SIG-M5 treated with dmso at 0.1 percent for 504 hours (cell line): ENCODE data around the gene PDZD4.

ENCODE experiments used
- DNase-seq: peaks from one replicate; lab custom pipeline; 2025; ENCODE audit not compliant: unreplicated experiment; lab: John Stamatoyannopoulos, UW

Gene PDZD4

DNA sequence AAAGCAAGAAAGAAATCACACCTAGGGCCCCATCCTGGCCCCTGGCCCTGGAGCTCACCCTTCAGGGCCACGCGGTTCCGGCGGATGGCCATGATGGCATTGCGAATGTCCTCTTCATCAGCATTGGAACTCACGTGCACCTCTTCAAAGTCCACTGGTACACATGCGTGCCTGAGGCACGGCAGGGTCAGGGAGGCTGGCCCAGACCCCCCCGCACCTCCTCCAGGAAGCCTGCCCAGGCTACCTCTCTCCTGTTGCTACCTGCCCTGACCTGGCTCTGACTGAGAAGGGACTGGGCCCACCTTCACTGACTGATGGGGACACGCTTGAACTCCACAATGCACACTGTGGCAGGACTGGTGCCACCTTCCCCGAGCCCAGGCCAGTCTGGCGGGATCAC is 40.7 kb downstream of the PDZD4 start:
- DNase-seq: no peak

DNA sequence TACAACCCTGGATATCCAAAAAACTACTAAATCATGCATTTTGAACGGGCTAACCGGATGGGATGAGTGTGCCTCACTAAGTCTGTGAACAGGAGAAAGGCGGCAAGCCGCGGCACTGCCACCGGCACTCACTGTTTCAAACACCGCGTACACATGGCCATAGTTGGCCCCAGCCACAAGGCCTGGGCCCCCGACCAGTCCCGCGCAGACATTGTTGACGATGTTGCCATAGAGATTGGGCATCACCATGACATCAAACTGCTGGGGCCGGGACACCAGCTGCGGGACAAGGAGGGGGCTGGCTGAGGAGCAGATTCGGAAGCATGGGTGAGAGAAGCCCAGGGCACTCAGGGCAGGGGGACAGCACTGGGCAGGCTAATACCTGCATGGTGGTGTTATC is 43.7 kb downstream of the PDZD4 start:
- DNase-seq: no peak

DNA sequence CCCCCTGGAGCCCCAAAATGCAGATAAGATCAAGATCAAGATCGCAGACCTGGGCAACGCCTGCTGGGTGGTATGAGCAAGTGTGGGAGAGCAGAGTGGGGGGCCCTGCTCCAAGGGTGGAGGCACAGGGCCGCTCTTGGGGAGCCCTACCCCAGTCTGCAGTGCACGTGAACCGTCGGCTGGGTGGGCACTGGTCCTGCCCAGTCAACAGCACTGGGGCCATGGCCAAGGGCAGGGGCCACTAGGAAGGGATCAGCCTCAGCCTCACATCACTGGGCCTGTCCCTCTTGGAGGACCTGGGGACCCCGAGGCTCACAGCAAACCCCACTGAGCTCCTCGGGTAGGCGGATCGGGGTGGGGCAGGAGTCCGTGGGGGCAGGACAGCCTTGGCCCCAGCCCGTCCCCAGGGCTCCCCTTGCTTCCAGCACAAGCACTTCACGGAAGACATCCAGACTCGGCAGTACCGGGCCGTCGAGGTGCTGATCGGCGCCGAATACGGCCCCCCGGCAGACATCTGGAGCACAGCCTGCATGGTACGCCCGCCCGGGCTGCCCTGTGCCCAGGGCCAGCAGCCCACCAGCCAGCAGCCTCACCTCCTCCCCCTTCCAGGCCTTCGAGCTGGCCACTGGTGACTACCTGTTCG is 45.9 kb downstream of the PDZD4 start:
- no peak for DNase-seq

GRCh38 chrX:153783378-153784013 is 46.8 kb downstream of the PDZD4 start:
- no peak for DNase-seq

DNA sequence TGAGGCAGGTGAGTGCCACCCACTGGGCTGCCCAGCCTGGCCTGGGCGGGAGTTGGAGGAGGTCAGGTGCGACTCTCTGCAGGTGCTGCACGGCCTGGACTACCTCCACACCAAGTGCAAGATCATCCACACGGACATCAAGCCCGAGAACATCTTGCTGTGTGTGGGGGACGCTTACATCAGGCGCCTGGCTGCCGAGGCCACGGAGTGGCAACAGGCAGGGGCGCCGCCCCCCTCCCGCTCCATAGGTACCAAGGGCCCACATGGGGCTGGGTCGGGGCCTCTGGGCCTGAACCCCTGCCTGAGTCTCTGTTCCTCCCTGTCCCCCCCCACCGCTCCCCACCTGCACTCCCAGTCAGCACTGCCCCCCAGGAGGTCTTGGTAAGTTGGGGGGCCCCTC is 47.5 kb downstream of the PDZD4 start:
- DNase-seq: no peak

GRCh38 chrX:153782313-153782712 is 48.0 kb downstream of the PDZD4 start:
- no peak for DNase-seq

- no peak for DNase-seq
Observed at GRCh38 chrX:153781428-153782047, 48.8 kb downstream of the PDZD4 start.

DNA sequence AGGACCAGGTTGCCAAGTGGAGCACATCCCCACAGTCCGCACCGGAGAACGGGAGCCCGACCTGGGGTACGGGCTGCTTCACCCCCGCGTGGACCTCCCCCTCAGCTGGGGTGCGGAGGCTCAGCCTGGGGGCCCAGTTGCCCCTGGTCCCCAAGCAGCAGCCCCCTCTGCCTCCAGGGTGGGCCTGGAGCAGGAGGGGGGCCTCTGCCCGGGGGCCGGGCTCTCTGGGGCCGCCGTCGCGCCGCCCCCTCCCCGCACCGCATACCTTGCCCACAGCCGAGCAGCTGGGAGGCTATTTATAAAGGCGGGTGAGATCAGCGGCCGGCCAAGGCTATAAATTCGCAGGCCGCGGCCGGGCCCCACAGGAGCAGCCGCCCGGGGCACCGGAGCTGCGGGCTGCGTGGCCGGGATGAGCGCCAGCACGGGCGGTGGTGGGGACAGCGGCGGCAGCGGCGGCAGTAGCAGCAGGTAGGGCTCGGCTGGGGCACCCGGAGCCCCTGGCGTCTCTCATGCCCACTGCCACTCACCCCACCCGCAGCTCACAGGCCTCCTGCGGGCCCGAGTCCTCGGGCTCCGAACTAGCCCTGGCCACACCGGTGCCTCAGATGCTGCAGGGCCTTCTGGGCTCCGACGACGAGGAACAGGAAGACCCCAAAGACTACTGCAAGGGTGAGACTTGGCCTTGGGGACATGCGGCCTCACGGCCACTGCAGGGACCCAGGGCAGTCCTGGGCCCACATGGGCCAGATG is 49.5 kb downstream of the PDZD4 start, which contains the start of gene SRPK3:
TSS of gene SRPK3 (plus strand) at position 364 of the 750 bp plus-strand sequence. CDS start at position 410, 46 bp downstream.
- no peak for DNase-seq

DNA sequence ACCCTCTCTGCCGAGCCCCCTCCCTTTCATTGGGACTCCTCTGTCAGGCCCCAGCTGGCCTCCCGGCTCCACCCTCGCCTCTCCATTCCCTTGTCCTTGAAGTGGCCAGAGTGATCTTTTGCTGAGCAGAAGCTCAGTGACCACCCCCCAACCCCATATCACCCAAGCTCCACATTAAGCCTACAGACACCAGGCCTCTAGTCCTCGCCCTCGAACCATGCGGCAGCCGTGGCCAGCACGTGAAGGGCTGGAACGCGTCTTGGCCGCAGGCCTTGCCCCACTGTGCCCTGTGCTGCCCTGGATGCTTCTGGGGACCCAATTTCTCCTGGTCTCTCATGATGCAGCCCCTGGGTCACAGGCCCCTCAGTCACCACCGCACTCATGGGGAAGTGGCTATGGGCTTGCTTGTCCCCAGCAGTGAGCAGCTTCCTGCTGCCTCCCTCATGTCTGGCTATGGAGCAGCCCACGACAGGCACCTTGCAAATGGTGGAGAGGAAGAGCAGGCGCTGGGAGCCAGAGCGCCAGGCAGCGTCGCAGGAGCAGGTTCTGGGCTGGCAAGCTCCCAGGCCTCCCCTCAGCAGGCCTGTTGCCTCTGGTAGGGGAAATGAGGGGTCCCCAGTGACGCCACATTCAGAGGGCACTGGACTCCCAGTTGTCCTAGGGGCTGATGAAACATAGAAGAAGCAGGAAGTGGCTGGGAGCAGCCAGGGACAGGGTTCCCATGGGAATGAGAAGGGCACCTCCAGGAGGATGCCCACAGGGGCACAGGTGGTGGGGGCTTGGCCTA is 50.3 kb downstream of the PDZD4 start:
- no peak for DNase-seq

DNA sequence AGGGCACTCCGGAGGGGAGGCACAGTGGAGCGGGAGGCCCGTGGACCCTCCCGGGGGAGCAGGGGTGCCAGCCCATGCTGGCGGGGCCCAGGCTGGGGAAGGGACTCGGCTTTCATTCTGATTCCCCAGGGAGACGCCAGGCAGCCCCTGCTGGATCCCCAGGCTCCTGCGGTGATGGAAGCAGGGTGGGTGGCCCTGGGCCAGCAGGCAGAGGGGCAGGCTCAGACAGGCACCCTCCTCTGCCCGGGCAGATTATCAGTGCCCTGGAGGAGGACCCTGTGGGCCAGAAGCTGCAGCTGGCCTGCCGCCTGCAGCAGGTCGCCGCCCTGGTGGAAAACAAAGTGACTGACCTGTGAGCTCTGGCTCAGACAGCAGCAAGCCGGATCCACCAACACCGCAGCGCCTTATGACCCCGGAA is 51.7 kb downstream of the PDZD4 start:
- no peak for DNase-seq

DNA sequence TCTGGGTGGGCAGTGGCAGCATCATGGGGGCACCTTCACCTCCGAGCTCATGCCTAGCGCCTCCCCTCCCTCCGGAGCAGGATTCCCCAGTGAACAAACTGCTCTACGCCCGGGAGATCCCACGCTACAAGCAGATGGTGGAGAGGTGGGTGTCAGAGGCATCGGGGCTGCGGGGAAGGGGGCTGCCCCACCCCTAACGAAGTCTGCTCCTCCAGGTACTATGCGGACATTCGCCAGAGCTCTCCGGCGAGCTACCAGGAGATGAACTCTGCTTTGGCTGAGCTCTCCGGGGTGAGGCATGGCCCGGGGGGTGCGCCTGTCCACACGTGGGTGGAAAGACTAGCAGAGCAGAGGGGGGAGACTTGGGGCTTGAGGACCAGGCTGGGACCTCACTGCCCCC is 52.2 kb downstream of the PDZD4 start:
- no peak for DNase-seq

GRCh38 chrX:153777261-153778090 is 52.9 kb downstream of the PDZD4 start:
- no peak for DNase-seq

- DNase-seq: no peak
Observed at GRCh38 chrX:153776611-153777045, 53.7 kb downstream of the PDZD4 start.

DNA sequence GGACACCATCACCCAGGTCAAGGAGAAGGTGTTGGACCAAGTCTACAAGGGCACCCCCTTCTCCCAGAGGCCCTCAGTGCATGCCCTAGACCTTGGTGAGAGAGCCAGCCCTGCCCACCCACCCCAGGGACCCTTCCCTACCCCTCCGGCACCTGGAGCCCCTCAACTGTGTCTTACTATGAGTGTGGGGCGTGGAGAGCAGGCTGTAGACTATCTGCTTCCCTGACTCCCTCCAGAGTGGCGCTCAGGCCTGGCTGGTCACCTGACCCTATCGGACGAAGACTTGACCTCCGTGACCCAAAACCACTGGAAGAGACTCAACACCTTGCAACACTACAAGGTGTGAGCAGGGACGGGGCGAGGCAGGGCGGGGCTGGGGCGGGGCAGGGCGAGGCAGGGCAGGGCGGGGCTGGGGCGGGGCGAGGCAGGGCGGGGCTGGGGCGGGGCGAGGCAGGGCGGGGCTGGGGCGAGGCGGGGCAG is 54.2 kb downstream of the PDZD4 start:
- DNase-seq: no peak

GRCh38 chrX:153775293-153776119 is 54.8 kb downstream of the PDZD4 start:
- no peak for DNase-seq

DNA sequence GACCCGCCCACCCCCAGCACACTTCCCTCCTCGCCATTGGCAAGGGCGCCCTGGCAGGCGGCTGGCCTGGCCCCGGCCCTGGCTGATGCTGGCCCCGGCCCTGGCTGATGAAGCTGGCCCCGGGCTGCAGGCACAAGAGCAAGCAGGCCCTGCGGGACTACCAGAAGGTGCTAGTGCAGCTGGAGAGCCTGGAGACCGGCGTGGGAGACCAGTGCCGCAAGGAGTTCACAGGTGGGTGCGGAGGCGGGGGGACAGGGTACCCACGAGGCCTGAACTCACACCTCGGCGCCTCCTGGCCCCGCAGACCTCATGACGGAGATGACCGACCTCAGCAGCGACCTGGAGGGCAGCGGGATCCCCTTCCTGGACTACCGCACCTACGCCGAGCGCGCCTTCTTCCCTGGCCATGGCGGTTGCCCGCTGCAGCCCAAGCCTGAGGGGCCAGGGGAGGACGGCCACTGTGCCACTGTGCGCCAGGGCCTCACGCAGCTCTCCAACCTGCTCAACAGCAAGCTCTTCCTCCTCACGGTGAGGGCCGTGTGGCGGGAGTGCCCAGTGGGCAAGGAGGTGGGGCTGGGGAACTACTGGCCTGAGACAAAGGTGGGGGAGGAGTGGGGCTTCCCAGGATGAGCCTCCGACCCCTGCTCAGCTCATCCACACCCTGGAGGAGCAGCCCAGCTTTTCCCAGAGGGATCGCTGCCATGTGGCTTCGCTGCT is 55.6 kb downstream of the PDZD4 start:
- no peak for DNase-seq

- DNase-seq: no peak
Observed at GRCh38 chrX:153773741-153774575, 56.4 kb downstream of the PDZD4 start.
